ENCODE measurements around the gene CYP2C19.
"Not testable (repeated sequence)": the region's sequence is repeated elsewhere in the genome, so short reads cannot be mapped to it uniquely, and the experiment has no call there.

CYP2C19 gene

GRCh38 chr10:94830025-94830424, 67.5 kb downstream of the CYP2C19 start:
- H3K27ac Mint-ChIP-seq; DNase-seq; H3K27me3 Mint-ChIP-seq; H3K4me3 Mint-ChIP-seq; H3K36me3 Mint-ChIP-seq; H3K4me1 Mint-ChIP-seq; ATAC-seq (replicated peaks): not testable (repeated sequence)
- peaks cover 17 to 20% of the 10 kb centered on the region in 2 donors for H3K9me3 Mint-ChIP-seq

- H3K9me3 Mint-ChIP-seq, result peaks cover 0 to 5% of the 10 kb centered on the region in 2 donors
- no peaks in the 10 kb centered on the region for H3K4me1 Mint-ChIP-seq
- no peak overlapping the region for H3K4me3 Mint-ChIP-seq
- ATAC-seq (replicated peaks), result no peak
- no peaks in the 10 kb centered on the region for H3K36me3 Mint-ChIP-seq
- no peak for DNase-seq
- no peaks in the 10 kb centered on the region for H3K27me3 Mint-ChIP-seq
- H3K27ac Mint-ChIP-seq, result no peak overlapping the region
These were observed 83.7 kb downstream of the CYP2C19 start for GRCh38 chr10:94846204-94846603.

- Mint-ChIP-seq H3K27ac (no peak overlapping the region), H3K4me3 (no peak overlapping the region), H3K36me3 (no peaks in the 10 kb centered on the region), H3K9me3 (peaks cover 0 to 3% of the 10 kb centered on the region in 2 donors), H3K27me3 (no peaks in the 10 kb centered on the region), H3K4me1 (no peaks in the 10 kb centered on the region)
- no peak for DNase-seq
- no peak for ATAC-seq (replicated peaks)
These were observed 88.3 kb downstream of the CYP2C19 start for GRCh38 chr10:94850766-94851165.

GRCh38 chr10:94851263-94851662, 88.8 kb downstream of the CYP2C19 start:
- H3K9me3 Mint-ChIP-seq, result peaks cover 0 to 3% of the 10 kb centered on the region in 2 donors
- no peaks in the 10 kb centered on the region for H3K4me1 Mint-ChIP-seq
- H3K27me3 Mint-ChIP-seq, result no peaks in the 10 kb centered on the region
- DNase-seq (no peak), ATAC-seq (replicated peaks) (no peak)
- H3K27ac Mint-ChIP-seq, result no peak overlapping the region
- H3K4me3 Mint-ChIP-seq, result no peak overlapping the region
- no peaks in the 10 kb centered on the region for H3K36me3 Mint-ChIP-seq

- Mint-ChIP-seq H3K27ac (no peak overlapping the region), H3K36me3 (no peaks in the 10 kb centered on the region), H3K27me3 (peaks cover 0 to 2% of the 10 kb centered on the region in 2 donors), H3K4me3 (no peak overlapping the region), H3K4me1 (no peaks in the 10 kb centered on the region), H3K9me3 (peaks cover 3 to 5% of the 10 kb centered on the region in 2 donors)
- DNase-seq (no peak), ATAC-seq (replicated peaks) (no peak)
These were observed 90.0 kb downstream of the CYP2C19 start for GRCh38 chr10:94852438-94852837.

DNA sequence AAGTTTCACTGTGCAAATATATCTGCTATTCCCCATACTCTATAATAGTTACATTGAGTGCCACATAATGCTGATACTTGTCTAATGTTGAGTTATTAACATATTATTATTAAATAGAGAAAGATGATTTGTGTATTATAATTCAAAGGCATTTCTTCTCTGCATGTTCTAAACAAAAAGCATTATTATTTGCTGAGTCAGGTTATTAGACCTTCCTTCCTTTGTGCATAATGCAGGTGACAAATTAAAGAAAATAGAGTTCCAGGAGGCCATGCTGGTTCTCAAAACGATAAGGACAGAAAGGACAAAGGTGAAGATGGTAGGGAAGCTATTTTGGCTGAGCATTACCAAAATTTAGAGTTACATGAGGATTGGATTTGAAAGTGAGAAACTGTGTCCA, 90.6 kb downstream of the CYP2C19 start:
- Mint-ChIP-seq H3K9me3 (peaks cover 3 to 5% of the 10 kb centered on the region in 2 donors), H3K4me3 (no peak overlapping the region), H3K27me3 (peaks cover 0 to 4% of the 10 kb centered on the region in 2 donors), H3K4me1 (no peaks in the 10 kb centered on the region), H3K36me3 (no peaks in the 10 kb centered on the region), H3K27ac (no peak overlapping the region)
- DNase-seq, result no peak
- ATAC-seq (replicated peaks), result no peak

DNA sequence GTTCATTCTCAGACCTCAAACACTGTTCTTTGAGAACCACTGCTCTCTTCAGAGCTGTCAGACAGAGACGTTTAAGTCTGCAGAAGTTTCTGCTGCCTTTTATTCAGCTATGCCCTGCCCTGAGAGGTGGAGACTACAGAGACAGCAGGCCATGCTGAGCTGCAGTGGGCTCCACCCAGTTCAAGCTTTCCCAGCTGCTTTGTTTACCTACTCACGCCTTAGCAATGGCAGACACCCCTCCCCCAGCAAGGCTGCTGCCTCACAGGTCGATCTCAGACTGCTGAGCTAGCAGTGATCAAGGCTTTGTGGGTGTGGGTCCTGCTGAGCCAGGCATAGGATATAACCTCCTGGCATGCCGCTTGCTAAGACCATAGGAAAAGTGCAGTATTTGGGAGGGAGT, 95.5 kb downstream of the CYP2C19 start:
- Mint-ChIP-seq H3K36me3 (no peaks in the 10 kb centered on the region), H3K27ac (no peak overlapping the region)

GRCh38 chr10:94859086-94859485, 96.6 kb downstream of the CYP2C19 start:
- no peak for ATAC-seq (replicated peaks)
- Mint-ChIP-seq H3K27me3 (peaks cover 0 to 4% of the 10 kb centered on the region in 2 donors), H3K9me3 (peaks cover 9% of the 10 kb centered on the region in 2 donors), H3K4me1 (no peaks in the 10 kb centered on the region), H3K4me3 (no peak overlapping the region), H3K36me3 (no peaks in the 10 kb centered on the region), H3K27ac (no peak overlapping the region)
- no peak for DNase-seq

More for the DNA sequence above, 95.5 kb downstream of the CYP2C19 start:
- Mint-ChIP-seq H3K4me1 (no peaks in the 10 kb centered on the region), H3K27me3 (peaks cover 0 to 4% of the 10 kb centered on the region in 2 donors), H3K4me3 (no peak overlapping the region), H3K9me3 (peaks cover 3 to 4% of the 10 kb centered on the region in 2 donors)
- no peak for ATAC-seq (replicated peaks)
- no peak for DNase-seq

- Mint-ChIP-seq H3K27ac (no peak overlapping the region), H3K4me3 (no peak overlapping the region), H3K36me3 (no peaks in the 10 kb centered on the region), H3K9me3 (peaks cover 6% of the 10 kb centered on the region in 2 donors), H3K27me3 (peaks cover 6 to 7% of the 10 kb centered on the region in 2 donors), H3K4me1 (no peaks in the 10 kb centered on the region)
- DNase-seq, result no peak
- no peak for ATAC-seq (replicated peaks)
These were observed 116.2 kb downstream of the CYP2C19 start for GRCh38 chr10:94878649-94879048.

- no peak overlapping the region for H3K4me3 Mint-ChIP-seq
- ATAC-seq (replicated peaks) (no peak), DNase-seq (no peak)
- H3K4me1 Mint-ChIP-seq, result no peaks in the 10 kb centered on the region
- peaks cover 6 to 7% of the 10 kb centered on the region in 2 donors for H3K27me3 Mint-ChIP-seq
- H3K9me3 Mint-ChIP-seq, result peaks cover 6 to 8% of the 10 kb centered on the region in 2 donors
- H3K27ac Mint-ChIP-seq, result no peak overlapping the region
- H3K36me3 Mint-ChIP-seq, result no peaks in the 10 kb centered on the region
These were observed 116.7 kb downstream of the CYP2C19 start for GRCh38 chr10:94879214-94879613.

GRCh38 chr10:94889123-94889522, 126.6 kb downstream of the CYP2C19 start:
- no peak overlapping the region for H3K27ac Mint-ChIP-seq
- no peaks in the 10 kb centered on the region for H3K4me1 Mint-ChIP-seq
- peaks cover 4 to 7% of the 10 kb centered on the region in 2 donors for H3K9me3 Mint-ChIP-seq
- ATAC-seq (replicated peaks) (no peak), DNase-seq (no peak)
- H3K27me3 Mint-ChIP-seq, result no peaks in the 10 kb centered on the region
- H3K36me3 Mint-ChIP-seq, result no peaks in the 10 kb centered on the region
- H3K4me3 Mint-ChIP-seq, result no peak overlapping the region

GRCh38 chr10:94890264-94891022, 128.0 kb downstream of the CYP2C19 start:
- Mint-ChIP-seq H3K4me3 (no peak overlapping the region), H3K27ac (no peak overlapping the region), H3K36me3 (no peaks in the 10 kb centered on the region), H3K9me3 (peaks cover 4 to 11% of the 10 kb centered on the region in 2 donors), H3K4me1 (no peaks in the 10 kb centered on the region), H3K27me3 (no peaks in the 10 kb centered on the region)
- ATAC-seq (replicated peaks) (no peak), DNase-seq (no peak)

GRCh38 chr10:94898414-94898813, 135.9 kb downstream of the CYP2C19 start:
- not testable (repeated sequence) for DNase-seq; H3K27me3 Mint-ChIP-seq; H3K4me1 Mint-ChIP-seq; ATAC-seq (replicated peaks); H3K4me3 Mint-ChIP-seq; H3K27ac Mint-ChIP-seq; H3K36me3 Mint-ChIP-seq
- peaks cover 0 to 20% of the 10 kb centered on the region in 2 donors for H3K9me3 Mint-ChIP-seq

DNA sequence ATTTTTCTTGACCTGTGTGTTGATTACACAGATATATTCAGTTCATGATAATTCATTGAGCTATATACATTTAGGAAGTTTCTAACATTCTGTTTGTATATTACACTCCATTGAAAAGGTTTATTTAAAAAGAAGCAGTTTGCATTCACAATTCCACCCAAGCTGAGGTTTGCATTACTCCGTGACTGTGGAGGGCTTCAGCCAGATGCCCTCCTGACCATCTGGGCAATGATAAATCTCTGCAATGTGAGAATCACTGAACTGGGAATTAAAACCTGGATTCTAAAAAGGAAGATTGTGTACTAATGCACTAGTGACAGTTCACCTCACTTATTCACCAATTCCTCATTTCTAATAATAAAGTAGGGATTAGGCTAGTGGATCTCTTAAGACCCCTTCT, 139.6 kb downstream of the CYP2C19 start:
- ATAC-seq (replicated peaks) (no peak), DNase-seq (no peak)
- Mint-ChIP-seq H3K4me1 (no peaks in the 10 kb centered on the region), H3K9me3 (peaks cover 0 to 11% of the 10 kb centered on the region in 2 donors), H3K27ac (no peak overlapping the region), H3K36me3 (no peaks in the 10 kb centered on the region), H3K4me3 (no peak overlapping the region), H3K27me3 (peaks cover 0 to 4% of the 10 kb centered on the region in 2 donors)

GRCh38 chr10:94902570-94902969, 140.1 kb downstream of the CYP2C19 start:
- H3K4me1 Mint-ChIP-seq, result no peaks in the 10 kb centered on the region
- peaks cover 0 to 6% of the 10 kb centered on the region in 2 donors for H3K9me3 Mint-ChIP-seq
- H3K27me3 Mint-ChIP-seq, result peaks cover 0 to 4% of the 10 kb centered on the region in 2 donors
- no peak overlapping the region for H3K27ac Mint-ChIP-seq
- H3K36me3 Mint-ChIP-seq, result no peaks in the 10 kb centered on the region
- ATAC-seq (replicated peaks), result no peak
- H3K4me3 Mint-ChIP-seq, result no peak overlapping the region
- DNase-seq, result no peak
